ENCODE data around the gene MAPK11.

The MAPK11 gene

GRCh38 chr22:50303848-50304527 lies 33.8 kb upstream of the MAPK11 start:
- TF ChIP-seq CTCF (IDR thresholded peaks at IDR 0.05; ENCODE audit: low read length, missing control alignments): no peak
- H3K4me3 ChIP-seq (replicated peaks; ENCODE audit: low read depth, low read length): no peak overlapping the region
- DNase-seq (ENCODE audit: low read depth): no peak

DNA sequence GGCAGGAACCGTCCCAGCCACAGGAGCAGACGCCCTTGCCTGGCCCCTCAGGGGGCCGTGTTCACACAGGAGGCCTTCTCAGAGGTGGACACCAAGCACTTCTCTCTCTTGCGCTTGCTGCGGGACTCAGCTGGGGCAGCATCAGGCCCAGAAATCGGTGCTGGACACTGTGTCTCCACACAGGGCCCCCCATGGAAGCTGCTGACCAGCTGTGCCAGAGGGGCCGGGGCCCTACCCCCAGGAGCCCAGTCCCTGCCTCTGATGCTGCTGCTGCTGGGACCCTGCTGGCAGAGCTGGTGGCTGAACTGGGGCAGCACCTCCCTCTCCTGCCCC lies 33.3 kb upstream of the MAPK11 start:
- DNase-seq (ENCODE audit: low read depth): no peak
- no peak overlapping the region for H3K4me3 ChIP-seq (replicated peaks; ENCODE audit: low read depth, low read length)
- TF ChIP-seq CTCF (IDR thresholded peaks at IDR 0.05; ENCODE audit: low read length, missing control alignments): no peak

- no peak overlapping the region for H3K4me3 ChIP-seq (replicated peaks; ENCODE audit: low read depth, low read length)
- no peak for TF ChIP-seq CTCF (IDR thresholded peaks at IDR 0.05; ENCODE audit: low read length, missing control alignments)
- DNase-seq (ENCODE audit: low read depth): no peak
These were observed 32.4 kb upstream of the MAPK11 start for GRCh38 chr22:50302564-50302963.

DNA sequence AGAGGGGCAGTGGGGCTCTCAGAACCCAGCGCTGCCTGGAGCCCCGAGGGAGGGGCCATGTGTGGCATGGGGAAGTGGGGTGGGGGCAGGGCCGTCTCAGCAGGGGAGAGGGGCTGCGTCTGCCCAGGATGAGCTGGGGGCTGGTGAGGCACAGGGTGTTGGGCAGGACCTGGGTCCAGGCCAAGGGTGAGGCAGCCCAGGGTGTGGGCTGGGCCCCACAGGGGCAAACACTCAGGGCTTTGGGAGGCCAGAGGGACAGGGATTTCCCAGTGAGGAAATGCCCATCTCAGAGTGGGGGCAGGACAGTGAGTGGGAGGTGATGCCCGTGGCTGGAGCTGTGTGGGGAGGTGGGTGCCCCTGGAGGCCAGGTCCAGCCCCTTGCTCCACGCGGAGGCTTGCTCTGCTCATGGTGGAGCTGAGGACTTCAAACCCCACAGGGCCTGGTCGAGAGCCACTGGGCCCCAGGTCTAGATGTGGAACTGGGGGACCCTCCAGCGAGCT lies 31.9 kb upstream of the MAPK11 start:
- TF ChIP-seq CTCF (IDR thresholded peaks at IDR 0.05; ENCODE audit: low read length, missing control alignments): no peak
- H3K4me3 ChIP-seq (replicated peaks; ENCODE audit: low read depth, low read length): peak overlapping the region; percentile 7
- peak; percentile 29 for DNase-seq (ENCODE audit: low read depth)

GRCh38 chr22:50301581-50301991 lies 31.4 kb upstream of the MAPK11 start:
- no peak for TF ChIP-seq CTCF (IDR thresholded peaks at IDR 0.05; ENCODE audit: low read length, missing control alignments)
- H3K4me3 ChIP-seq (replicated peaks; ENCODE audit: low read depth, low read length): peak overlapping the region; percentile 7
- DNase-seq (ENCODE audit: low read depth): no peak

DNA sequence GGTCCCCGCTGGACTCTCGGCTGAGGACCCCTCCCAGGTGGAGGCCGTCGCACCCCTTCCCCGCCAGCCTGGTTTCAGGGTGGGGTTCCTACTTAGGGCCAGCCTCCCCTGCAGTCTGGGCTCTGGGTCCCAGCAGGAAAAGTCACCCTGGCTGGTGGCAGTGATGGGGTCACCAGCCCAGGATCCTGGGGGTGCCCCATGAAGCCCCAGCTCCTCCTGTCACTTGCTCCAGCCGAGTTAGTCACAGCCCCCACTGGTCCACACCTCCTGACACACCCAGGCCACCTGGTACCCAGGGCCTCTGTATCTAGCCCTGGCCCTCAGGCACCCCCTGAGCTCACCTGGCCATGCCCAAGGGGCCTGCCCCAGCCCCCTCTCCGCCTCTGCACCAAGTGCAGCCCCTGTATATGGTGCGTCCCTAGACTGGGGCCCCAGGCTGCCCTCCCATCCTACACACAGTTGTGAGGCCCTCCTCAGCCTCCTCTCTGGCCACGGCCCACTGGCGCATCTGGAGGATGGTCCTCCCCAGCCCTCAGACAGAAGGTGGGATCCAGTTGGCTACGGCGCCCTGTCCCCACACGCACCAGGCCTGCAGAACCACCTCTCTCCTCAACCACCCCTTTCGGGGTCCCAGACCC lies 30.6 kb upstream of the MAPK11 start:
- DNase-seq (ENCODE audit: low read depth): no peak
- no peak overlapping the region for H3K4me3 ChIP-seq (replicated peaks; ENCODE audit: low read depth, low read length)
- TF ChIP-seq CTCF (IDR thresholded peaks at IDR 0.05; ENCODE audit: low read length, missing control alignments): no peak

All from fibroblast of pulmonary artery (primary cell).